Activated B cell treated with CpG ODN at 0.5 μM for 24 hours (primary cell): ENCODE data around the gene DNAJC15. TPM values are rescaled to one million over a fixed set of nuclear protein-coding genes. Genes with fewer than 3 reads are reported as not detected.
"Not testable (repeated sequence)": the region's sequence is repeated elsewhere in the genome, so short reads cannot be mapped to it uniquely, and the experiment has no call there.

Source experiments
- ATAC-seq: fragments of 200-7000 bp; cut with Tn5 transposase; one replicate; pipeline ENCODE4 v1.10.0; 2021; ENCODE audit warnings: low read depth, mild to moderate bottlenecking, moderate library complexity
- CTCF ChIA-PET: fragments of 350-600 bp; sonication (Branson Sonifier 250); formaldehyde crosslinking; loops from one replicate; lab custom pipeline; 2021; ENCODE audit warnings: antibody characterized with exemption; lab: Charles Lee
- POLR2A ChIA-PET: fragments of 350-600 bp; sonication (Branson Sonifier 250); formaldehyde crosslinking; loops from one replicate; lab custom pipeline; 2021; ENCODE audit warnings: antibody characterized with exemption; lab: Charles Lee
- DNase-seq: peaks from one replicate; pipeline ENCODE4 v3.0.0; 2022
- H3K27ac Mint-ChIP-seq: one replicate; pipeline ENCODE4 v1.8.0; 2020; ENCODE audit warnings: mixed read lengths
- H3K27me3 Mint-ChIP-seq: one replicate; pipeline ENCODE4 v1.8.0; 2021; ENCODE audit warnings: mixed read lengths
- H3K36me3 Mint-ChIP-seq: one replicate; pipeline ENCODE4 v1.8.0; 2021; ENCODE audit warnings: low read depth, mixed read lengths
- H3K4me1 Mint-ChIP-seq: one replicate; pipeline ENCODE4 v1.8.0; 2021; ENCODE audit warnings: mixed read lengths
- H3K4me3 Mint-ChIP-seq: one replicate; pipeline ENCODE4 v1.8.0; 2020; ENCODE audit warnings: mild to moderate bottlenecking, mixed read lengths
- H3K9me3 Mint-ChIP-seq: one replicate; pipeline ENCODE4 v1.8.0; 2020; ENCODE audit warnings: mixed read lengths
- intact Hi-C: fragments of 100-400 bp; cut with micrococcal nuclease; formaldehyde crosslinking; loops from one replicate; pipeline ENCODE4 v1.15.1; 2024
- total RNA-seq: library from RNA; stranded (reverse); gene quantifications from 2 replicates; pipeline ENCODE4 v1.2.3, GENCODE V29; 2022
- TF ChIP-seq, protein P1 (sequence below): fragments of 200-600 bp; IDR thresholded peaks from one replicate; pipeline ENCODE4 v1.8.0; 2022; ENCODE audit warnings: antibody characterized with exemption, mild to moderate bottlenecking

The DNAJC15 gene
- total RNA-seq, 1 donor from 2014 or later, result 19.1 TPM

DNA sequence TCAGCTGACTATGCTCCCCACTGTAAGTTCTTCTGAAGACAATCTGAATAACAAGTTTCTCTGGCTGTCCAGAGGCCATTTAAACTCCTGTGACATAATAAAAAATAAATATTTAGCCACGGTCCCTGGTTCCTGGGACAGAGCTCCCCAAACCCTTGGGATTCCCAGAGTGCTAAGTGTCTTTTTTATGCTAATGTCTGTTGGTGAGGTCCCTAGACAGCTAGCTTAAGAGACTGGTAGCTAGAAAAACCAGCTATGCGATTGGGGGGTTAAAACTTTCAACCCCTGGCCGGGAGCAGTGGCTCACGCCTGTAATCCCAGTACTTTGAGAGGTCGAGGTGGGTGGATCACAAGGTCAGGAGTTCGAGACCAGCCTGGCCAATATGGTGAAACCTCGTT lies 37.2 kb upstream of the DNAJC15 start:
- CTCF ChIA-PET, result interaction anchor here (0.7 to 1.8 kb wide), 2 partner anchors 14 to 17 kb away, joined by 3 to 5 read pairs; no protein-coding TSS in a partner anchor
- H3K9me3 Mint-ChIP-seq, result no peaks in the 10 kb centered on the region
- no peaks in the 10 kb centered on the region for H3K27me3 Mint-ChIP-seq
- no peak overlapping the region for H3K4me3 Mint-ChIP-seq
- peaks cover 15% of the 10 kb centered on the region for H3K36me3 Mint-ChIP-seq
- DNase-seq (no peak), ATAC-seq (no peak)
- H3K4me1 Mint-ChIP-seq, result peaks cover 74% of the 10 kb centered on the region
- H3K27ac Mint-ChIP-seq, result no peak overlapping the region
- TF ChIP-seq, protein P1, sequence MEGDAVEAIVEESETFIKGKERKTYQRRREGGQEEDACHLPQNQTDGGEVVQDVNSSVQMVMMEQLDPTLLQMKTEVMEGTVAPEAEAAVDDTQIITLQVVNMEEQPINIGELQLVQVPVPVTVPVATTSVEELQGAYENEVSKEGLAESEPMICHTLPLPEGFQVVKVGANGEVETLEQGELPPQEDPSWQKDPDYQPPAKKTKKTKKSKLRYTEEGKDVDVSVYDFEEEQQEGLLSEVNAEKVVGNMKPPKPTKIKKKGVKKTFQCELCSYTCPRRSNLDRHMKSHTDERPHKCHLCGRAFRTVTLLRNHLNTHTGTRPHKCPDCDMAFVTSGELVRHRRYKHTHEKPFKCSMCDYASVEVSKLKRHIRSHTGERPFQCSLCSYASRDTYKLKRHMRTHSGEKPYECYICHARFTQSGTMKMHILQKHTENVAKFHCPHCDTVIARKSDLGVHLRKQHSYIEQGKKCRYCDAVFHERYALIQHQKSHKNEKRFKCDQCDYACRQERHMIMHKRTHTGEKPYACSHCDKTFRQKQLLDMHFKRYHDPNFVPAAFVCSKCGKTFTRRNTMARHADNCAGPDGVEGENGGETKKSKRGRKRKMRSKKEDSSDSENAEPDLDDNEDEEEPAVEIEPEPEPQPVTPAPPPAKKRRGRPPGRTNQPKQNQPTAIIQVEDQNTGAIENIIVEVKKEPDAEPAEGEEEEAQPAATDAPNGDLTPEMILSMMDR, result no peak
- POLR2A ChIA-PET, result interaction anchor here (1.8 kb wide), 1 partner anchor 37 kb away, joined by 6 read pairs; the partner anchor contains the start of gene DNAJC15
- intact Hi-C loops, result no loop called here

DNA sequence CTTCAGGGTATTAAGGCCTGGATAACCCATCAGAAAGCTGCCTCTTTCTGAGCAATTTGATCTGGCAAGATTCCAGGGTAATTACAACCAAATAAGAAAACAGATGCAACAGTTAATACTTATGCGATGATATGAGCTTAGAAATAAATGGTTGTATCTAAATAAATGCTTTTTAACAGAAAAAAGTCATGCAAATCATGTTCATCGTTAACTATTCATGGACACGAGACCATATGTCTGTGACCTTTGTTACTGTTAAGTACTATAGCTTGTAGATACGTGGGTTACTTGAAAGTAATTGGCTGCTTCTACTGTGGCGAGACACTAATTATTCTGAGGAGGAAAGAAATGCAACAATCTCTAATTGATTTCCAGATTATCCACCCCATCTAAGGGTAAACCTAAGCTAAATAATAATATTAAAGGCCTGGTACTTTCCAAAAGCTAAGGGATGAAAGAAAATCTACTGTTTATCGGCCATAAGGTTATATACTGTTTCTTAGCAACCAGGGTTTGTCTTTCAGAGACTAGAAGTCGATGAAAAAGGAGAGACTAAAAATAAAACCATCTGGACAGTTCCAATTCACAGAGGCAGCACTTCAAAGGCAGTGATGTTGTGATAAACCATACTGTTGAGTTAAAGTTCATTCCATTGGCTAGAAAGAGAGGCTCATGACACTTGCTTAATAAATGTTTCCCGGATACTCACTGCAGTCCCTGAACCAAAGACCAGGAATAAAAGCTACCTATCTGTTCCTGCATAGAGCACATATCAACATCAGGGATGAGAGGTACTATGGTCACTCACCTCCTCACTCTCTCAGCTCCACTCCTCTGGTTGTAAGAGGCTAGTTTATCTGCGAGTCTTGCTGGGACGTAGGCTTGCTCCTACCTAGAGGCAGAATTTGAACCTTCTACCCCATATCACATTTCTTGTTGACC lies 32.8 kb upstream of the DNAJC15 start:
- intact Hi-C loops, result loop anchor here (5.0 kb wide), 1 partner anchor 613 kb away; no protein-coding TSS in a partner anchor
- Mint-ChIP-seq H3K27ac (peak overlapping the region; percentile 99), H3K4me1 (peaks cover 57% of the 10 kb centered on the region), H3K4me3 (peak overlapping the region; percentile 92), H3K27me3 (no peaks in the 10 kb centered on the region), H3K9me3 (no peaks in the 10 kb centered on the region), H3K36me3 (peaks cover 5% of the 10 kb centered on the region)
- DNase-seq (no peak), ATAC-seq (no peak)
- TF ChIP-seq, protein P1, result no peak
- ChIA-PET POLR2A (interaction anchor here (0.6 to 3.0 kb wide), 13 partner anchors 7 to 718 kb away, joined by 3 to 50 read pairs (median 8); partner anchors contain the start of genes AKAP11 and DNAJC15), CTCF (interaction anchor here (0.8 to 7.9 kb wide), 5 partner anchors 18 to 95 kb away, joined by 3 to 49 read pairs (median 5); partner anchors contain the start of gene DNAJC15)

DNA sequence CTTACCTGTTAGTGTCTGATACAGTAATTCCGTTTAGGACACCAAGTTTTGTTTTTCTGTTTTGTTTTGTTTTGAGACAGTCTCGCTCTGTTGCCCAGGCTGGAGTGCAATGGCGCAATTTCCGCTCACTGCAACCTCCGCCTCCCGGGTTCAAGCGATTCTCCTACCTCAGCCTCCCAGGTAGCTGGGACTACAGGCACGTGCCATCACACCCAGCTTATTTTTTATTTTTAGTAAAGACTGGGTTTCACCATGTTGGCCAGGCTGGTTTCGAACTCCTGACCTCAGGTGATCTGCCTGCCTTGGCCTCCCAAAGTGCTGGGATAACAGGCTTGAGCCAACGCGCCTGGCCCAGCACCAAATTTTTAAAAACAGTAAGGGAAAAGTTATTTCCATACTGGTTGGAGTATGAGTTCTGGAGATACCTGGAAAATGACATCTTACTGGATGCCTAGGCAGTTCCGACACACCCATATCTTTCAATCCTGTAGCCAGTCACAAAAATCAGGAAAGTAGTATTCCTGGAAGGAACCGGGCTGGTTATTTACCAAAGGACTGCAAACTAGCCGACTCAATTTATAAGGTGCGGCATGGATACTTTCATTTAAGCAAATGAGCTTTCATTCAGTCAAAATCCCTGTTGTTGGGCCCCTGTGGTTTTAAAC lies 32.0 kb upstream of the DNAJC15 start:
- POLR2A ChIA-PET, result interaction anchor here (0.6 to 3.0 kb wide), 20 partner anchors 8 to 888 kb away, joined by 3 to 50 read pairs (median 8); partner anchors contain the start of genes AKAP11, CCDC122 and DNAJC15
- peaks cover 54% of the 10 kb centered on the region for H3K4me1 Mint-ChIP-seq
- H3K27me3 Mint-ChIP-seq, H3K9me3 Mint-ChIP-seq, H3K36me3 Mint-ChIP-seq, ATAC-seq, DNase-seq: not testable (repeated sequence)
- H3K27ac Mint-ChIP-seq, result peak overlapping the region; percentile 99
- intact Hi-C loops, result loop anchor here (5.0 kb wide), 1 partner anchor 614 kb away; no protein-coding TSS in a partner anchor
- H3K4me3 Mint-ChIP-seq, result peak overlapping the region; percentile 92
- CTCF ChIA-PET, result interaction anchor here (0.6 to 7.9 kb wide), 6 partner anchors 19 to 125 kb away, joined by 3 to 49 read pairs (median 5); partner anchors contain the start of gene DNAJC15

DNA sequence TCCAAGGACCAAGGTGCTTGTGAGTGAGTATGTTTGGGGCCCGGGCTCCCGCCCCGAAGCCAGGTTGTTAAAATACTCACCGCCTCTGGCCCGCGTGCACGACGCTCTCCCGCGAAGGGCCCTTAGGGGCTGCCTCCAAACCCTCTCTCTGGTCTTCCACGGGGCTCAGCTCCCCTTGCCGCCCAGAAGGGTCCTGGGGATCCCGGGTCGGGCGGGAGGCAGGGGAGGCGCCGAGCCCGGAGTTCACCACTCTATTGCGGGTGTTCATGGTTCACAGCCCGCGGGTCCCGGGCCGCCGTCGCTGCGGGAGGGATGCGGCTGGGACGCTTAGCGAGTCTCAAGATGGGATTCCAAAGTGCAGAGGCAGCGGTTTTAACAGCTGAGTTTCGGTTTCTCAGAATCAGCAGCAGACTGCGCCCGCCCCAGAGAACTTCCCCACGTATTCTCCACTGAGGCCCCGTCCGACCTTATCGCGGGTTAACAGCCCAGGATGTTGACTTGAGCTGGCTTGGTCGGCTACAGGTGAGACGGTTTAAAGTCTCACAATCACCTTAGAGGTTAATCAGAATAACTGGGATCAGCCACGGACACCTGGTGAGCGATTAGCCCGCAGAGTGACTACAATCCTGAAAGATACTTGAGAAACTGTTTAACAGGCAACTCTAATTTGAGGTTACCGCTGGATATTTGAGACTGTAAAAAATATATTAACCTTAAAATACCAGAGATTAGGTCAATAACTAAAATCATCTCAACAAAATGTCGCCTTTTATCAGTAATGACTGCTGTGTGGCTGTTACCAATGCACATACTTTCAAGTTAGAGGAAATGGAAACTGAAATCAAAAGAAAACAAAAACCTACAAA lies 31.3 kb upstream of the DNAJC15 start, which contains the start of gene EPSTI1:
Gene EPSTI1 (minus strand): TSS at position 344 of the 866 bp plus-strand sequence. CDS start 76 bp downstream, at position 268.
- TF ChIP-seq, protein P1, result no peak
- intact Hi-C loops, result loop anchor here (1.0 to 5.0 kb wide), 8 partner anchors 8 to 1585 kb away; partner anchors contain the start of genes DNAJC15 and TSC22D1
- DNase-seq, result peak; percentile 69
- Mint-ChIP-seq H3K36me3 (peaks cover 5% of the 10 kb centered on the region), H3K4me1 (peaks cover 58% of the 10 kb centered on the region), H3K27me3 (no peaks in the 10 kb centered on the region), H3K4me3 (peak within 1 kb of the TSS; percentile 92), H3K9me3 (no peaks in the 10 kb centered on the region), H3K27ac (peak within 1 kb of the TSS; percentile 99)
- ChIA-PET CTCF (interaction anchor here (0.6 to 7.9 kb wide), 6 partner anchors 20 to 124 kb away, joined by 3 to 49 read pairs (median 4); no protein-coding TSS in a partner anchor), POLR2A (interaction anchor here (0.6 to 3.0 kb wide), 24 partner anchors 7 to 1268 kb away, joined by 3 to 50 read pairs (median 7); partner anchors contain the start of genes AKAP11, CCDC122 and DNAJC15)
- peak; percentile 85 for ATAC-seq
